NCI-H1048 (cell line): ENCODE results near the gene ZNF474.
A peak's percentile ranks its signal among the peaks of the same experiment; 100 is the strongest.
"Not testable (repeated sequence)": the region's sequence is repeated elsewhere in the genome, so short reads cannot be mapped to it uniquely, and the experiment has no call there.

Experiments
- DNase-seq: peaks from one replicate; lab custom pipeline; 2025; lab: John Stamatoyannopoulos, UW

The ZNF474 gene

DNA sequence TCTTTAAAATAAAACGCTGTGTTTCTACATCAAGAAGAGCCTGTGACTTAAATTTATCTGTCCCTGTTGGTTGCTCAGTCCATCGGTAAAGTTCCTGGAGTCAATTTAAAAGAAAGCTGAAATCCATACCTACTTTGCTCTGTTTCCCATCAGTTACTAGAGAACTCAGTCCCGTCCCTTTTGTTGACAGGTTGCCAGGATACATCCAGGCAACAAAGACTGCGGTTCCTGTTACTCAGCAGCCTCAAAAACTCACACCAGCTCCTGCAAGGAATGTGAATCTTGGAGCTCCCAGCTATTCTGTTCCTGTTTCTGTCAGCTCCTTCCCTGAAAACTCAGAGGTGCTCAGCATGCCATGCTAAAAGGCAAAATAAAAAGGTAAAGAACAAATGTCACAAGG, at the start of gene ZNF474:
ZNF474 (plus strand) TSS at position 241 of the 400 bp plus-strand sequence. CDS start 22,445 bp downstream, outside the sequence.
- DNase-seq, result no peak

GRCh38 chr5:122081541-122081940, 47.8 kb upstream of the ZNF474 start:
- no peak for DNase-seq

DNA sequence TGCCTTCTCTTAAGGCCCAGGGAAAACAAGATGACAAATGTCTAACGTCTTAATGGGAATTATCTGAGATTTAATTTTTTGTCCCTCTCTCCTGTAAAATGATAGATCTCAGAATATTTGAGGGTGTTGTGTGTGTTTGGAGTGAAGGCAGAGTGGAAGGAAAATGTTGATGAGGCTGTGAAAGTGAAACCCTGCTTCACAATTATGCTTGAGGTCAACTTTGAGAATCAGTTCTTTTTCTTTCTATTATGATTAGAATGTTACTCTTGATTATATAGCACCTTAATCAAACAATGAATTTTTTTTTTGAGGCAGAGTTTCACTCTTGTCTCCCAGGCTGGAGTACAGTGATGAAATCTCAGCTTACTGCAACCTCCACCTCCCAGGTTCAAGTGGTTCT, 45.8 kb upstream of the ZNF474 start:
- DNase-seq, result no peak

GRCh38 chr5:122085041-122085440, 44.3 kb upstream of the ZNF474 start:
- no peak for DNase-seq

DNA sequence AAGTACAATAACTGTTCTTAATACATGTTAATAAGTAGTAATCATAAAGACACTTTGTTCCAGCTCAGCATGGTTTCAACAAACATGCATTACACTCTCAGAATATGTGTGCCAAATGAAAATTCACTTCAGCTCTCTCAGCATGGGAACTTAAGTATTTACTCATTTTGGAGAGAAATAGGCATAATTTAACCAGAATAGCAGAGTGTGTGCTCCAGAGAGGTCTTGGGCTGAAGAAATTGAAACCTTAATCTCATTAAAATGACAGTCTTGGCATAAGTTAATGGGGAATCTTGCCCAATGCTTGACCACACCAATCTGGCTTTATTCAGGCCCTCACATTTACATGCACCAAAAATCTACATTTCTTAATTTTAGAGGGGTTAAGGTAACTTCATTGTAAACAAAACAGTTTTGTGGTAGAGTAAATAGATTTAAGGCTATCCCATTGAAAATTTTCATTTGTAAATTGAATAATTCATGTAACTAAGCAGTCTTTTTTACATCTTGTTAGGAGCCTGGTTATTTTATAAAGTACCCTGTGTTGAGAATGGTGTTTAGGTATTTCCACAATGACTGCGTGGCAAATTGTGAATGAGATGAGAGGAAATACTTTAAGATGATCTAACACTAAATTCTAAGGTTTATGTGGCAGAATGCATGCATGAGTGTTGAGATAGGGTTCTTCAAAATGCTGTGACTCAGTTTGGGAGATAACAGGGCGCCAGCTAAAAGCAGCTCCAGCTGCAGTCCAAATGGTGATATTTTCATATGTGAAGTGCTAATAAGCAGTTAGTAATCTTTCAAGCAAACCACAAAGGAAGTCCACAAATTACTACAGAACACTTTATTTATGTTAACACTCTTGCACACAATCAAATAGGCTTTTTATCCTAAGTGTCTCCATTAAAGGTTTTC, 40.0 kb upstream of the ZNF474 start:
- DNase-seq, result no peak

DNA sequence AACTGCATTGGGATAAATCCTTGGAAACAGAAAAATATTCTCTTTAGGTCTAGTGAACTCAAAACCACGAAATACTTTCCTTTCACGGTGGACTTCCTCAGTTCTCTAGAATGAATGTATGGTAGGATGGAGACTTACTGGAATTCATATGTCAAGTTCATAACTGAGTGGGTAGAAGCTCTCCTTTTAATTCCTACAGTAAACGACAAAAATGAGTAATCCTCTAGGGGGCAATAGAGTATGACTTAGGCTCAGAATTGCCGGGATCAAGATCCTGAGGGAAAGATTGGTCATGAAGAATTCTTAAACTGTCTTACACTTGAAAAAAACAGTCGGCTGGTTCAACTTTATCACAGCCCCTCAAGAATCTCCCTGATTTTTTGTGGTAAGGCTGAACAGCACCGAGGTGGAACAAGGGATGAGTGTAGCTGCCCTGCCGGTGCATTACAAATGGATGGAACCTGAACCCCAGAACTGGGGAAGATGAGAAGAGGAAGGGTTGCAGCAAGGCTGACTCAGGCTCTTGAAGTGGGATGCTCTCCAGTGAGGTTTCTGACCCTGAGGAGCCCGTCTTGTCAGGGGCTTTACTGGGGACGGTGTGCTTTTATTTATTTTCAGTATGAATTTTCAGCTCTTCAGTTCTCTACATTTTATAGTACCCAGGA, 37.3 kb upstream of the ZNF474 start:
- peak; percentile 22 for DNase-seq

DNA sequence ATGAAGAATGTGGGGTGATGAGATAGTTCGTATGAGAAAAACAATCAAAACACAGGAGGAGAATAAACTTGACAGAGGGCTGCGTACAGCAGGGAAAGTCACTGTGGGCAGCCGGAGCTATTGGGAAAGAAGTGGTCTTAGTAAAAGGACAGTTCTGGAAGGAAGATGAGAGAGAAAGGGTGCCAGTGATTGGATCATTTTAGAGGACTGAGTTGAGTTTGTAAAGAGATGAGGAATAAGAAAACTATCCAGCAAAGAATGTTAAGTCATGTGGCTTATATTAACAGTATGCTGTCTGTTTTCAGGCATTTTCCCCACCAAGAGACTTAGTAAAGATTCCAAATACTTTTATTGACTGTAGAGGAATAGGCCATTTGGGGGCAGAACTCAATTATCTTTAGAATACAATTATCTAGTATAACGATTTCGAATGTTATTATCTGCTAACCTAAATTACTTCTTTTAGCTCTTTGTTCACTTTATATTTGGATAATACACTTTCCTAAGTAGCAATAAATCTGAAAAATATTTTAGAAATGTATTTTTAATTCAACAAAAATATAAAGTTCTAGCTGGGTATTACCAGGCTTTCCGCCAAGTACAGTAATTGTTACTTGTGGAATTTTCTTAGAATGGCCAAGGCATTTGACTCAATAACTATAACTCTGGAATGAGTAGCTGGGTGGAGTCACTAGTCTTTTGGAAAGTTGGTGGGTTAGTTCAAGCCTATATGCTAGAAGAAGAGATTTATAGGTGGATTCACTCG, 35.7 kb upstream of the ZNF474 start:
- no peak for DNase-seq

GRCh38 chr5:122094251-122094650, 35.1 kb upstream of the ZNF474 start:
- not testable (repeated sequence) for DNase-seq

GRCh38 chr5:122095158-122095557, 34.2 kb upstream of the ZNF474 start:
- no peak for DNase-seq

DNA sequence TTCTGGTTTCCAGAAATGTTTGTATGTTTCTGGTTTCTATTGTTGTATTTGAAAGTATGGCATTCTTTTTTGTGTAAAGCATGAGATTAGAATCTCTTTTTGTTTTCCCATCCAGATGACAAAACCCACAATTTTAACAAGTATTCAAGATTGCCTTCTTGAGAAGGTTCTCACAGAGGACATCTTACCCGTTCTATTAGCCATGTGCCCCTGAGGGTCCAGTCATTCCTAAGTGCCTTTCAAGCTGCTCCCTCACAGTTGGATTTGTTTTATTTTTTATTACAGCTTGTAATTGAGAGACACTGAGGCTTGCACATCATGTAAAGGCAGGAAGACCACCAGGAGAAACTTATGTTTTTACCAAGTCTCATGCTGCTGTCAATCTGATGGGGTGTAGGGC, 32.0 kb upstream of the ZNF474 start:
- DNase-seq, result no peak

DNA sequence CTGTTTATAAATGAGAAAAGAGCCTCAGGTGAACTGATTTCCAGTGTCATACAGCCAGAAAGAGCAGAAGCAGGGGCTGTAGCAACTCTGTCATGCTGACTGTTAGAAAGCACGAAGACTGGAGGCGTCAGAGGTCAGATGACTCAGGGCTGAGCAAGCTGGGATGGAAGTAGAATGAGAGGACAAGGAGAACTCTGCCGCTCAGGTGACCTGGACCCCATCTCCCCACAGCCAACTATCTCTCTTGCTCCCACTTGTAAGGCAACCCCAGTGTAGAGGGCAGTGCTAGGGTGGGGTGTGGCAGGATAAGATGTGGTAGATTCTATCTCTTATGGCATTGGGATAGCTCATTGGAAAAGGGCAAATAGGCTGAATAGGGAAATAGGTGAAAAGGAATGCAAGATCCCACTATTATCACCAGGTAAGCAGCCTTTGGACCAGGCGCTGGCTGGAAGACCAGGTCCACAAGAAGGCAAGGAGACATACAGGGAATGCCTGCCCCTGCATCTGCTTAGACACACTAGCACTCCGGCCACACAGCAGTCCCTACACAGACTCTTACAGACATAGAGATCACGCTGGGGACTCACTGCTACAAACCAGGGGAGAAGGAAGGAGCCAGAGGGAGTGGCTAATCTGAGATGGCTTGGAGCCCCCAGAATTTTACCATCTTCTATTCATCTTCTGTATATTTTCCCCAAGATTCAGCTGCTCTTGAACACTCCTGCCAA, 30.1 kb upstream of the ZNF474 start:
- no peak for DNase-seq

DNA sequence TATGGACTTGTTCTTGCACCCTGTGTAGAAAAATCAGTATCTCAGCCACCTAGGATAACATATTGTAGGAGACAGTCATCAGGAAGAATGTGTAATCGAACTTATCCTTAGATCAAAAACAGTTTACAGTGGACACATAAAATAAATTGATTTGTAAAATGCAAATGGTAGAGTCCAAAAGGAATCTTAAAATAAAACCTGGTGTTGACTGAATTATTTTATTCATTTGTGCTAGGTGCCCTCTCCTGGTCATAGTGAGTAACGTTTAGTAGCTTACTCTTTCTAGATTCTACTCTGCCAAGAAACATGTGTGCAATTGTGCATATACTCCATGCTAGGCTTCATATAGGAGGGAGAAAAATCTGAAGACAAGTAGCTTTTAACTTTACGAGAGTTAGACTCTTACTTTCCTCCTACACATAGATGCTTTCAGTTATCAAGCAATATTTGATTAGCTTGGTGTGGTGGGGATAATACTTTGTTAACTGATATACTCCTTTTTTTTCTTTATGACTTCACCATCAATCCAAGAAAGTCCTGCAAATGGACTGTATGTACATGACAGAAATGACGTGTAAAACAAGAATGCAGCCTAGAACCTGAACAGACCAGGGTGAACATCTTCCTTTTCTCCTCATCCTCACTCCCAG, 27.6 kb upstream of the ZNF474 start:
- DNase-seq, result no peak

GRCh38 chr5:122102825-122103224, 26.5 kb upstream of the ZNF474 start:
- DNase-seq, result no peak

DNA sequence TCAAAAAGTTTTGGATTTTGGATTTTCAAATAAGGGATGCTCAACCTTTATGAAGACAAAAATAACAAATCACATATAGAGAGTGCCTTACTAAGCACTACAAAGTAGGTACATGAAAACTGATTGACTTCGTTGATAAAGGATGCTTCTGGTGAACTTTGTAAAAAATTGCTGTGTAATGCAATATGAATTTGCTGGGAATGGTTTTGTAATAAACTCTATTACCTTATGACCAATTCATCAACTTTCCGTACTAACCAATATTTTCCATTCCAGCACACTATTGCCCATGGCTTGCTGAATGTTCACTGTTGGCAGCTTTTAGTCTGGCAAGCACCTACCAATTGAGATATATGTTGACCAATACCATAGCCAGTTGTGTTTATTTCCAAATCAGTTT, 23.4 kb upstream of the ZNF474 start:
- DNase-seq, result no peak

GRCh38 chr5:122107016-122107415, 22.3 kb upstream of the ZNF474 start:
- no peak for DNase-seq

- DNase-seq, result no peak
These were observed 18.4 kb upstream of the ZNF474 start for GRCh38 chr5:122110987-122111386.

GRCh38 chr5:122111460-122111859, 17.9 kb upstream of the ZNF474 start:
- no peak for DNase-seq

DNA sequence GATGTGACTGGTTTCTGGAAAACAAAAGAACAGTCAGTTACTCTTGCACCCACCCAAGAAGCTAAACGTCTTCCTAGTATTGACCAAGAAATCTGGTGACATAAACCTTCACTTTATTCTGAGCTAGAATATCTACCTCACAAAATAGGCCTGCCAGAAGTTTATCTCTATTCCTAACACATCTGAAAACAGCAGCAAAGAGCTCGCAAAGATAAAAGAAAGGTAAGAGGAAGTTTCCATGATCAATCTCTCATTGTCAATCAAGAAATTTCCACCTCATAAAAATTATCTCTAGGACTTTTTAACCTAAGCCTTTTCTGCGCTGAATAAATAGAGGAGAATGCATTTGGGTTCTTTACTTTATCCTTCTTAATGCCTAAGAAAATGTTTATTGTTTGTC, 17.3 kb upstream of the ZNF474 start:
- no peak for DNase-seq

- no peak for DNase-seq
These were observed 16.4 kb upstream of the ZNF474 start for GRCh38 chr5:122112733-122113558.

DNA sequence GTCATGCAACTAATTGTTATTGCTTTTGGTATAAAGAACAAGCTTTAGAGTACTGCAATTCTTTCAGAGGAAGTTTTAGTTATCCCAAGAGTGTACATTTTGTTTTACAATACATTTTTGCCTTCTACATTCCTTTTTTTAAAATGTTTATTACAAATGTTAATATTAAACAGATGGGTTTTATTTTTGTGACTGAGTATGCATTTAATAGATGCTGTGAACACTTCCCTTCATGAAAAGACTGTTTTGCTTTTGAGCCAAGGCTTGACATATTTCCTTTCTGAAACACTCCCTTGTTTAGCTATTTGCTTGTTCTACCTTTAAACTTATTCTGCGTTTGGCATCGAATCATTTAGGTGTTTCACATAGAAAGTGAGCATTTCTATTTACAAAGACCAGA, 14.8 kb upstream of the ZNF474 start:
- no peak for DNase-seq
